Tracheal epithelial cell (primary cell): Measurements from ENCODE around the gene CLIC5. TPM values are rescaled to one million over a fixed set of nuclear protein-coding genes. Genes with fewer than 3 reads are reported as not detected.

Experiments
- total RNA-seq: library from RNA; depleted of rRNA; stranded (reverse); fragments of >200 nt; gene quantifications from 2 replicates; pipeline ENCODE4 v1.2.1, GENCODE V29; 2014

CLIC5 gene
- 0.72 TPM in 1 of 2 replicates, not detected in the other for total RNA-seq

DNA sequence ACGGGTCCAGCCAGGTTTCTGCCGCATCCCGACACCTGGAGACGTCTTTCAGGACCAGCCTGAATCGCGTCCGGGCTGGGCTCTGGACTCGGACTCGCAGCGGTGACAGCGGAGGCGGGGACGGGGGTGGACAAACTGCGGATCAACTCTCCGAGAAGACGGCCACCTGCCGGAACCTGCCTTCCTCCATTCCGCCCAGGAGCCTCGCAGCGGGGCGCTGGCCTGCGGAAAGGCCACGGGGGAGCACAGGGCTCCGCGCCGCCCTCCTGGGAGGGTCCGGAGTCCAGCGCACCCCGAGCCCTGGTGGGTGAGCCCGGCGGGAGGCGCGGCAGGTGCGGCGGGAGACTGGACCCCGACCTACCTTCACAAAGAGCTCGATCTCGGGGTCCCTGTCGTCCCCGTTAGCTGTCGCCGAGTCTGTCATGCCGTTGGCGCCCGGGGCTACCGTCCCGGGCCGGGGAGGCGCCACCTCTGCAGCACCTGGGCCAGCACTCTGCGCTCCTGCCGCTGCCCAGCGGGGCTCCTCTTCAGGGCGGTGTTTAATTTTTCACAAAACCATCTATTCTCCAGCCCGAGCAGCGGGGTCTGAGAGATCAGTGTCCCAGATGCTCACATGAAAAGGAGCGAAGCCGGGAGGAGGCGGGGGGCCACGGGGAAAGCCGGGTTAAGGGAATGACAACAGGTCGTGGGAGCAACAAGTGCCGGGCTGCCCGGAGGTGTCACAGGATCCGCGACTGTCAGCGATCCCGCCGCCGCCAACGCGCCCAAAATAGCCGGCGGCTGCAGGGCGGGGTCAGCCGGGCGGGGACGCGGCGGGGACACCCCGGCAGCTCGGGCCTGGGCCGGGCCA, at the start of gene CLIC5:
CLIC5 (minus strand) TSS at position 742 of the 850 bp plus-strand sequence; CDS start at position 424, 318 bp downstream.

Other genes with a start within 250 kb of the CLIC5 start
- 0.64 and 4.3 TPM in 2 replicates for gene ENPP4, start 114.1 kb upstream of the CLIC5 start, total RNA-seq
- gene ENPP5, start 155.1 kb upstream of the CLIC5 start, total RNA-seq: 1.1 and 2.7 TPM in 2 replicates